IPS DF 19.7 (cell line): ENCODE results near the gene FNBP1.

Experiments
- DNase-seq: peaks from one replicate; pipeline ENCODE4 v3.0.0-alpha.2; 2013; ENCODE audit warnings: low read depth, low spot score

Gene FNBP1

DNA sequence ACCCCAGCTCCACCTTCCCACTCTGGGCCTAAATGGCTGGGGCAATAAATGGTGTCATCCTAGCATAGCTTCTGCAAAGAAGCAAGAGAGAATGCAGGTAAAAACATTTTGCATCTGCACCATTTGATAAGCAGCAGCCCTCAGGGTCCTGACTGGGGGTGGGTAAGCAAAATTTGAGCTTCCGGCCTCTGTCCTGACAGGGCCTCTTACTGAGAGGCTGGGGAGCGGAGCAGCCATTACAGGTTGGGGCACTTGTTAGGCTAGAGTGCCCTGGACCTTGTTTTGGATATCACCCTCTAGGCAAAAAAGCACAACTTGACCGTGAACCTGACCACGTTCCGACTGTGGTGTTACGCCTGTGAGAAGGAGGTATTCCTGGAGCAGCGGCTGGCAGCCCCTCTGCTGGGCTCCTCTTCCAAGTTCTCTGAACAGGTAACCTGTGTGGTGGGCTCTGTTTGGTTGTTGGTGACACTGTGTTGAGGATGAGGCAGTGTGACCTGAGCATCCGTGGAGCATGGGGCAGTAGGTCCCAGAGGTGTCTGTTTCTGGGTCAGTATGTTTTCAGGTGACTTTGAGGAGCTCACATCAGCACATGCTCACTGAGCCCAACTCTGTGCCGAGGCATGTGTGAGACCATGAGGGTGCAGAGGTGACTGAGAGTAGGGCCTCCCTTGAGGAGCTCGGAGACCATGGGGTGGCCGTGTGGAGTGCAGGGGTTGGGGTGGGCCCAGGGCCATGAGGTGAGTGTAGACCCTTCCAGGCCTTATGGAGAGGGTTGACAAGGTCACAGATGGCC lies 184.6 kb downstream of the FNBP1 start:
- DNase-seq, result no peak

DNA sequence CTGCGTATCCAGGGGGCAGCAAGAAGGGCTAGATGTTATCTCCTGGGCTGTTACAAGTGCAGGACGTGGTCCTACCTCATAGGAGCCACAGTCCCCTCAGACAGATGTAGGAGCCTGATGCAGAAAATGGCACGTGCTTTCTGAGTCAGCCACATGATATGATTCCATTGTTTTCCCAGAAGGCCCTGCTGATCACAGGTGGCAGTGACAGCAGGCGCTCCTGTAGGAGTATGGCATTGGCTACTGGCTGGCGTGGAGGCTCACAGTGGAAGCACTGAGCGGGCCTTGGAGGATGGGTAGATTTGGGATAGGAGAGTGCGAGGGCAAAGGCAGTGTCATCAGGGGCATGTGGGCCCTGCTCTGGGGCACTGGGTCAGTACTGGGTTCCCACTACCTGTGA lies 185.8 kb downstream of the FNBP1 start:
- DNase-seq, result no peak

DNA sequence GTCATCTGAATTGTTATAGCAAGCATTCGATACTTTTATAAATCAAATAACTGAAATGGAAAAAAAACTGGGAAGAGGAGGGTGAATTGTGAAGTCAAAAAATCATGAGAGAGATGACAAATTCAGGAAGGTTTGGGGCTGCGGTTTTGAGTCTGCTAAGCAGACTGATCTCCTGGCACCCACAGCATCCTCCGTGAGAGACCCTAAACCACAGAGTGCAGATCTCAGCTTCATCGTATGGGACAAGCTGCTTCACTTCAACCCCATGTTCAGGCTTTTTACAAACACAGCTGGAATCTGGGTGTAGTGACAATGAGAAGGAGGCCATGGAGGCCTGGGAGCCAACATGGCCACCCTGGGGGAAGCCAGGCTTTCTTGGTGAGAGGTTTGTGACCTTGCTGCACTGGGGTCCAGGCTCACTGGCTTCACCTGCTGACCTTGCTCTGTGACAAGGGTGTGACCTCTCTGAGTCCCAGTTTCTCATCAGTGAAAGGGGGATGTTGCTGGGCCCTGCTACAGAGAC lies 188.3 kb downstream of the FNBP1 start:
- DNase-seq, result no peak

DNA sequence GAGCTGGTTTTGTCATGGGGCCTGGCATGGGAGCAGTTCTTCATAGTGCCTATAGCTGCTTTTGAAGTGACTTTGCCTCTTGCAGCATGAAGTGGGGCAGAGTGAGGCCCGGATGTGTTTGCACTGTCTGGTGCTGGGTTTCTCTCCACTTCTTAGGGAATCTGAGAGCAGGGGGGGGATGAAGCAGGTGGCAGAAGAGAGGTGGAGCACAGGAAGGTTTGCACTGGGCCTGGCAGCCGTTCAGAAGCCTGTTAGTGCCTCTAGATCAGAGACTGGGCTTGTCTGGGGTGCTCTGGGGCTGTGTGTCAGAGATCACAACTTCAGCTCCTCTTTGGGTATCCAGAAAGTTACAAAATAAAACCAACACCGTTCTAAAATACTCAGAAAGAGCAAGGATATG lies 189.4 kb downstream of the FNBP1 start:
- DNase-seq, result no peak

DNA sequence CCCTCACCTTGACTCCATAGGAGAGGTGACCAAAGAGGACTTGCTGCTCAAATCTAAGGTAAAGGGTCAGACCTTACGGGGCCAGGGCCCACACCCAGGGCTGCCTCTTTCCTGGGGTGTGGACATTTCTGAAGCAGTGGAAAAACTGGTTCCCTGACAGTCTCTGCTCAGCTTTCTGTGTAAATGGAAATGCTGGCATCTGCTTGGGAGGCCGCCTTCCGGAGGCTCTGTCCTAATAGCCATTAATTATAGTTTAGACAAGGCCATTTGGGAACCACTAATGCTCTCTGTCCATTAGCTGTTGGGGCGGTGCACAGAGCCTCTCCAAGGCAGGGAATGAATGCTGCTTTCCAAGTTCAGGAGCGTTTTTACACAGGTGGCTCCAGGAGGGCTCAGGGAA lies 190.4 kb downstream of the FNBP1 start:
- DNase-seq, result no peak

DNA sequence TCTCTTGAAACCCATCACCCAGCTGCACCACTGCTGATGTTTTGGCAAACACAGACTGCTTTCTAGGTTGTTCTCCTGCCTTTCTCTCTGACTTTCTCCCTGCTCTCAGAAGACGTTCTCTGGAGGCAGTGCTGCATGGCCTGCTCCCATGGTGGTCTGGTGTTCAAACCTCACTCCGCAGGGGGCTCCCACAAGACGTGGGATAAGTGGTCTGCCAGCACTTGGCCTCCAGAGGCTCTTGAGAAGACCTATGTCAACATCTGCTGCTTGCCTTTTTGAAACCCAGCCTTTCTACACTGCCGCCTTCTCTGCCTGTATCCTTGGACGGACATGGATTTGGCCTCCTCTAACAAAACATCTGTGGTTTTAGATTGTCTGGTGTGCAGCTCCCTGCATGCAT lies 191.2 kb downstream of the FNBP1 start:
- no peak for DNase-seq

DNA sequence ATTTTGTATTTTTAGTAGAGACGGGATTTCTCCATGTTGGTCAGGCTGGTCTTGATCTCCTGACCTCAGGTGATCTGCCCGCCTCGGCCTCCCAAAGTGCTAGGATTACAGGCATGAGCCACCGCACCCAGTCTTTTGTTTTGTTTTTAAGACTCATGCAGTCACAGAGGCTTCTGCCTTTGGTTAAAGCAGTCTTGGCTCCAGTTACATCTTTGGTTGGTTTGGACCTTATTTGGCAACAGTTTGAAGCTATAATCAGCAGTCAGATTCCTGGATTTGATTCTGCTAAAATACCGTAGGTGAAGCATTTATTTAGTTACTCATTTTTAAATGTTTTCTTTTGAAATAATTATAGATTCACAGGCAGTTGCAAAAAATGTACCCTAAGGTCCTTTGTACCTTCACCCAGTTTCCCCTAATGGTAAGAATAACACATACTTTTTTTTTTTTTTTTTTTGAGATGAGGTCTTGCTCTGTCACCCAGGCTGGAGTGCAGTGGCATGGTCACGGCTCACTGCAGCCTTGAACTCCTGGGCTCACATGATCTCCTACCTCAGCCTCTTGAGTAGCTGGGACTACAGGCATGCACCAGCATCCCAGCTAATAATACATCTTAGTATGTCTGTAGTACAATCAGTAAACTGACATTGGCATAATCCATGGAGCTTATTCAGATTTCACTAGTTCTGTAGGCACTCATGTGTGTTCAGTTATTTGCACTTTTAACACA lies 192.0 kb downstream of the FNBP1 start:
- DNase-seq, result no peak

DNA sequence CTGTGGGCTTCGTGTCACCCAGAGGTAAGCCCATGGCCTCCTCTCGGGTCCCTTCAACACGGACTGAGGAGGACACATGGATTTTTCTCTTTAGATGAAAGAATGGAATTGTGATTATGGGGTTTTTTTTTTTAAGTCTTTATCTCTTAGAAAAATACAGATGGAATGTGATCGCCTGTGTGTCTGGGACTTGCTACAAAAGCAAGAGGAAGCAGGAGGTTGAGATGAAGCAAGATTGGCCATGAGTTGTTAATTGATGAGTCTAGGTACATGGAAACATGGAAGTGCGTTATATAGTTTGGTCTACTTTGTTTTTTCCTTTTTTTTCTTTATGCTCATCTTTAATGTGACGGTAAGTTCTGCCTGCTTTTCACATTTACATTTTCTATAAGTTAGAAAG lies 193.1 kb downstream of the FNBP1 start:
- DNase-seq, result no peak

DNA sequence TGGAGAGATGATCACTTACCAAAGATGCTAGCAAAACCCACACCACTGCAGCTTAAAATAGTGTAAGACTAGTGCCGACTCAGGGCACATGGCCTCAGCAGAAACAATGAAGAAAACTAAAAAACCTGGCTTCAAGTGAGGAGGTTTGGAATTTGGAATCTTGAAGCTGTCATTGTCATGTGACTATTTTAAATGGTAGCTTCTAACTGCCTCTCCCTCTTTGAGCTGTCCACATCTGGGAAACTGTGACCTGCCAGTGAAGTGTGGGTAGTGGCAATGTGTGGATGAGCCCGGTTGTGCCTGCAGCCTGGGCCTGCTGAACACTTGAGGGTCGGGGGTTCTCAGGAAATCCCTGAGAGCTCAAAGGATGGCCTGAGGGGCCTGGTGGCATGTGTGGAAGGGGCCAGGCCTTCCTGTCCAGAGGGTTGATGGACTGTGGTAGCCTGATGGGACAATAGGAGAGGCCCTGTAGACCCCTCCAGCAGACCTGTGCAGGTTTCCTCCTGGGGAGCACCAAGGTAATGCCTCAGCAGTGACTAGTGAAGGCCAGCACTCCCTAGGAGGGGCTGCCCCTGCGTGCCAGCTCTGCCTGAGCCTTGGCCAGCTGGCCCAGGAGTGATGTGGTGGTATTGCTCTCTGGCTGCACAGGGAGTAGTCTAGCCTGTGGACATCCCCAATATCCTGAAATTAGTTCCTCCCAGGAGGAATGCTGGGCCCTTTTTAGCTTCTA lies 194.1 kb downstream of the FNBP1 start:
- no peak for DNase-seq

DNA sequence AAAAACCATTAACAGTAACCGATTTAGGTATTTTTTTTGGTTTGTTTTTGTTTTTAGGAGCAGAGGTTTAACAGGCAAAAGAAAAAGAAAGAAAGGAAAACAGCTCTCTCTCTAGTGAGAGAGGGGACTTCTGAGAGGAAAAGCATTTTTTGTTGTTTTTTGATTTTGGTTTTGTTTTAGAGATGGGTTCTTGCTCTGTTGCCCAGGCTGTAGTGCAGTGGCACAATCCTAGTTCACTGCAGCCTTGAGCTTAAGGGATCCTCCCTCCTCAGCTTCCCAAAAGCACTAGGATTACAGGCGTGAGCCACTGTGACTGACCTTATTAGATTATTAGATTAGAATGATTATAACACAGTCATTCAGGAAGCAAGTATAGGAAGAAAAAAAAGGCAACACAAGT lies 197.6 kb downstream of the FNBP1 start:
- DNase-seq, result no peak

DNA sequence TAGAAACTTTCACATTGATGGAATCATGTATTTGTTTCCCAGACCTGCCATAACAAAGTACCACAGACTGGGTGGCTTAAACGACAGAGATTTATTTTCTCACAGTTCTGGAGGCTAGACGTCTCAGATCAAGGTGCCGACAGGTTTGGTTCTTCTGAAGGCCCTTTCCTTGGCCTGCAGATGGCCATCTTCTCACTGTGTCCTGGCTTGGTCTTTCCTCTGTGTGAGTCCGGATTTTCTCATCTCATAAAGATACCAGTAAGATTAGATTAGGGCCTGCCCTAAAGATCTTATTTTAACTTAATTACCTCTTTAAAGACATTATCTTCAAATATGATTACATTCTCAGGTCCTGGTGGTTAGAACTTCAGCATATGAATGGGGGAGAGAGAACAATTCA lies 201.9 kb downstream of the FNBP1 start:
- DNase-seq, result no peak

DNA sequence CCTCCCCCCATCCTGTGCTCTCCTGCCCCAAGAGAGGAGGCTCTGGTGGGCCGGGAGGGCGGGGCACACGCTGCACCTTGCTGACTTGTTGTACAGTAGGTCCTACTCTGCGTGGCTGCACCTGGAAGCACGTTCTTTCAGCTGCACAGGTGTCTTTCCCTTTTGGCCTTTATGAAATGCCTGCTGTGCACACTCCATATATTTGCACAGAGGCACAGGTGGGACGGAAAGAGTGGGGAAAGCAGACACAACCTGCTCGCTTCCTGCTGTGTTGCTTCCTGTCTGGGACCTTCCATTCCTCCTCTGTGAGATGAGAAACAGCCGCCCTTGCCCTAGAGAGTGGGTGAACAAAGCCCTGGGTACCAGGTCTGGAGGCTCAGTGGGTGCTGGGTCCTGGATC lies 203.0 kb downstream of the FNBP1 start:
- no peak for DNase-seq

DNA sequence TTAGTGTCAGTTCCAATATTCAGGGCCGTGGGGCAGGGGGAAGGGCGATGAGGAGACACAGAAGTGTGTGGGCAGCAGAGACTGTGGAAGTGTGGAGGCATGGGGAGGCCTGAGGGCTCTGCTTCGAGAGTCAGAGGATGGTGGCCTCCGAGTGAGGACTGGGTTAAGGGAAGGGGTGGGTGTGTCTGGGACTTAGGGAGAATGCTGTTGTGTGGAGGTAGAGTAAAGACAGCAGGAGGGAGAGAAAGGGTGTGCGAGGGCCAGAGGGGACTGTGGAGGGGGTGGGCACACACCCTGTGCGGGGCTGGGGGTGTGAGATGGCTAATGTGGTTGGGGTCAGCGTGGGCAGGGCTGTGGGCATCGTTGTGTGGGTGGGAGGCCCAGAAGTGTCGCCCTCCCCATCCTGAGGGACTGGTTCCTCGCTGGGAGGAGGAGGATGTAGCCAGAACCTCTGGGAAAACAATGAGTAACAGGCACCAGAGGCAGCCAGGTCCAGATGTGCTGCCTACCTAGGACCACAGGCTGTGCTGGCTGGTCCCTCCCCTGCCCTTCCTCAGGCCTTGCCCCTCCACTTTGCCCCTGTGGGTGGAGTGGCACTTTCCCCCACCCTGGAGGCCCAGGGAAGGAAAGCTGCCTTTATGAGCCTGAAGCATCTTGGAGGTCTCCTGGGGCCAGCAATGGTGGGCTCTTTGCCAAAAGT lies 203.5 kb downstream of the FNBP1 start:
- DNase-seq, result no peak

DNA sequence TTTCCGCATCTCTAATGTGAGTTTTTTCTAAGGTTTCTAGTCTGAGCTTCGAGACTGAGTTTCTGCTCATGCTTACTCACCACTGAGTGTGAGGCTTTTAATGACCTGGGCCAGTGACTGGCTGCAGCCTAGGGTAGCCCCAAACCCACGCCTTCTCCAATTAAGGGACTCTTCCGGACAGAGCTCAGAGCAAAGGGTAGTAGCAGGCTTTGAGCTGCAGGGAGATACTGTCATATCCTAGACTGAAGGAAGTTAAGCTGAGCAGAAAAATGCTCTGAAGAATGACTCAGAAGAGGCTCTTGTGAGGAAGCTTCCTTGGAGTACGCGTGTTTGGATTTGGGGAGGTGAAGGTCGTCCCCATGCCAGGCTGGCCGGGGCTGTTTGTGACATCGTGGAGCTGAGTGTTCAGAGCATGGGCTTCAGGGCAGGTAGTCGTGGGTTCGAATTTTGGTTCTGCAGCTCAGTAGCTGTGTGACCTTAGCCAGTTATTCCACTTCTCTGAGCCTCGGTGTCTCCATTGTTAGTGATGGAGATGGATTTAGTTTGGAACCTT lies 204.2 kb downstream of the FNBP1 start:
- DNase-seq, result no peak
